Dermis microvascular lymphatic vessel endothelial cell (primary cell): ENCODE results near the gene WFIKKN1. TPM values are rescaled to one million over a fixed set of nuclear protein-coding genes. Genes with fewer than 3 reads are reported as not detected.

Source experiments
- DNase-seq, 2 donors: peaks; one replicate each; pipeline versions ENCODE4 v3.0.0 to v3.0.0-alpha.2; 2010; ENCODE audit warnings: low read depth in 2 of 2
- total RNA-seq: library from RNA; depleted of rRNA; stranded (reverse); fragments of >200 nt; gene quantifications from 2 replicates; pipeline ENCODE4 v1.2.1, GENCODE V29; 2014

Gene WFIKKN1
- total RNA-seq, 1 donor from 2014 or later = under 0.01 TPM

- no peak for DNase-seq
These were observed 6.2 kb upstream of the WFIKKN1 start for GRCh38 chr16:624526-625070.

GRCh38 chr16:625117-625976 is 5.4 kb upstream of the WFIKKN1 start:
- no peak for DNase-seq

GRCh38 chr16:625977-626765 is 4.6 kb upstream of the WFIKKN1 start:
- DNase-seq = no peak

GRCh38 chr16:626787-627453 is 3.9 kb upstream of the WFIKKN1 start:
- DNase-seq = peak in 1 of 2 donors; percentile 89

- DNase-seq = no peak
These were observed 3.1 kb upstream of the WFIKKN1 start for GRCh38 chr16:627454-628239.

GRCh38 chr16:628321-629061 is 2.3 kb upstream of the WFIKKN1 start:
- no peak for DNase-seq

GRCh38 chr16:629185-629832 is 1.5 kb upstream of the WFIKKN1 start:
- no peak for DNase-seq

- no peak for DNase-seq
These were observed 944 bp upstream of the WFIKKN1 start for GRCh38 chr16:629833-630248.

GRCh38 chr16:630249-630814 is 453 bp upstream of the WFIKKN1 start:
- DNase-seq = no peak

- no peak for DNase-seq
These were observed 1.1 kb downstream of the WFIKKN1 start for GRCh38 chr16:631808-632358.

GRCh38 chr16:632486-633335 is 1.9 kb downstream of the WFIKKN1 start:
- no peak for DNase-seq

- DNase-seq = no peak
These were observed 2.7 kb downstream of the WFIKKN1 start for GRCh38 chr16:633336-634050.

GRCh38 chr16:634051-634670 is 3.4 kb downstream of the WFIKKN1 start:
- no peak for DNase-seq

- no peak for DNase-seq
These were observed 4.2 kb downstream of the WFIKKN1 start for GRCh38 chr16:634996-635395.

GRCh38 chr16:635573-636205 is 4.9 kb downstream of the WFIKKN1 start:
- no peak for DNase-seq
